K562 (cell line): Measurements from ENCODE around the gene NRXN3. TPM values are rescaled to one million over a fixed set of nuclear protein-coding genes. Genes with fewer than 3 reads are reported as not detected.

ENCODE experiments used
- ATAC-seq: fragments of 200-7000 bp; cut with Tn5 transposase; 3 replicates; pipeline ENCODE4 v1.9.1; 2020; ENCODE audit warnings: moderate library complexity
- BruUV-seq: library from RNA; stranded (reverse); fragments of 400-500 nt; replicated peaks from 2 replicates; lab custom pipeline; 2021; lab: Mats Ljungman, UMichigan
- CTCF ChIA-PET: fragments of 300-600 bp; formaldehyde crosslinking; extraction: SDS; loops from one replicate; lab custom pipeline; 2021; ENCODE audit warnings: low intra/inter-chr PET ratio; lab: Yijun Ruan, JAX
- POLR2A ChIA-PET: fragments of 300-600, 350-650 bp; sonication (Branson Sonifier 250); formaldehyde crosslinking; extraction: SDS; loops from one replicate; lab custom pipeline; 2021; ENCODE audit warnings: antibody characterized with exemption, inconsistent platforms; lab: Yijun Ruan, JAX
- DNase-seq, 4 experiments: peaks; one replicate each; pipeline versions ENCODE4 v3.0.0 to v3.0.0-alpha.2; 2011 to 2018; ENCODE audit warnings: low spot score in 3 of 4, mixed read lengths in 3 of 4; ENCODE audit errors: extremely low read depth in 1 of 4
- FAIRE-seq: peaks from 2 replicates; lab custom pipeline; 2011; peaks lifted over from hg19 to GRCh38; lab: Jason Lieb, UNC
- H2AFZ ChIP-seq: 2 replicates; pipeline ENCODE4 v1.6.0; 2011; ENCODE audit warnings: low read depth, low read length, control low read depth, inconsistent platforms
- H3K27ac ChIP-seq: fragments of 200-600 bp; 3 replicates; pipeline ENCODE4 v1.8.0; 2011; ENCODE audit warnings: low read depth, mild to moderate bottlenecking, control low read depth, inconsistent platforms, low read length, moderate library complexity, mixed read lengths; ENCODE audit errors: extremely low read depth
- H3K27me3 ChIP-seq, 2 experiments: fragments of 300-600 bp in 1 of 2; 2 replicates in 1 of 2; 3 replicates in 1 of 2; pipeline versions ENCODE4 v1.6.0 to v1.8.0; 2011; ENCODE audit warnings: inconsistent platforms in 2 of 2, low read length in 2 of 2, mild to moderate bottlenecking in 1 of 2, mixed read lengths in 1 of 2, moderate library complexity in 1 of 2; ENCODE audit not compliant: control insufficient read depth in 2 of 2, insufficient read depth in 2 of 2
- H3K36me3 ChIP-seq: fragments of 300-600 bp; 3 replicates; pipeline ENCODE4 v1.8.0; 2011; ENCODE audit warnings: mild to moderate bottlenecking, low read length, inconsistent platforms; ENCODE audit not compliant: control insufficient read depth, insufficient read depth
- H3K4me1 ChIP-seq, 2 experiments: fragments of 200-600 bp in 1 of 2; replicated peaks in 1 of 2; 2 replicates in 1 of 2; 3 replicates in 1 of 2; pipeline versions ENCODE4 v1.5.1 to v1.8.0; 2011; ENCODE audit warnings: inconsistent platforms in 2 of 2, low read length in 2 of 2, mild to moderate bottlenecking in 1 of 2, mixed read lengths in 1 of 2, moderate library complexity in 1 of 2; ENCODE audit not compliant: control insufficient read depth in 2 of 2, insufficient read depth in 2 of 2
- H3K4me2 ChIP-seq: 2 replicates; pipeline ENCODE4 v1.6.1; 2011; ENCODE audit warnings: low read length, control low read depth, inconsistent platforms, mixed read lengths; ENCODE audit not compliant: insufficient read depth
- H3K4me3 ChIP-seq: fragments of 200-600 bp; sonication (generic), shearing (Covaris generic); 2 replicates; pipeline ENCODE4 v1.5.1; 2016; ENCODE audit warnings: control low read depth, inconsistent platforms
- H3K79me2 ChIP-seq: fragments of 200-600 bp; 3 replicates; pipeline ENCODE4 v1.8.0; 2011; ENCODE audit warnings: low read length, inconsistent platforms; ENCODE audit not compliant: control insufficient read depth, insufficient read depth
- H3K9ac ChIP-seq, 2 experiments: 2 replicates each; pipeline versions ENCODE4 v1.6.0 to v1.6.1; 2011; ENCODE audit warnings: low read depth in 2 of 2, low read length in 2 of 2, control low read depth in 1 of 2, inconsistent platforms in 1 of 2, mild to moderate bottlenecking in 1 of 2, mixed read lengths in 1 of 2; ENCODE audit not compliant: insufficient read depth in 1 of 2
- H3K9me1 ChIP-seq: one replicate; pipeline ENCODE4 v1.6.0; 2011; ENCODE audit warnings: inconsistent platforms, mild to moderate bottlenecking, low read length, moderate library complexity; ENCODE audit not compliant: control insufficient read depth, insufficient read depth
- H3K9me3 ChIP-seq: replicated peaks from 2 replicates; pipeline ENCODE4 v1.5.1; 2011; ENCODE audit warnings: low read depth, low read length, inconsistent platforms; ENCODE audit not compliant: control insufficient read depth, insufficient read depth
- H4K20me1 ChIP-seq: replicated peaks from 2 replicates; pipeline ENCODE4 v1.6.1; 2011; ENCODE audit warnings: low read length, inconsistent platforms, mixed read lengths; ENCODE audit not compliant: control insufficient read depth, insufficient read depth
- ARNT ChIP-seq, 2 experiments: fragments of 450-650 bp; IDR thresholded peaks; 2 replicates each; pipeline ENCODE4 v1.6.1; 2016; ENCODE audit warnings: mild to moderate bottlenecking in 1 of 2
- NFIC ChIP-seq: fragments of 450-650 bp; IDR thresholded peaks from 2 replicates; pipeline ENCODE4 v1.6.1; 2017; ENCODE audit warnings: mild to moderate bottlenecking, inconsistent platforms
- OTX1 ChIP-seq: fragments of 450-650 bp; formaldehyde crosslinking; IDR thresholded peaks from 2 replicates; pipeline ENCODE4 v1.4.0; 2022; ENCODE audit warnings: mild to moderate bottlenecking
- PHF21A ChIP-seq: fragments of 450-650 bp; IDR thresholded peaks from 2 replicates; pipeline ENCODE4 v1.6.1; 2017; ENCODE audit warnings: low read depth, borderline replicate concordance
- POLR2AphosphoS5 ChIP-seq: IDR thresholded peaks from 2 replicates; pipeline ENCODE4 v1.6.1; 2011; ENCODE audit warnings: mild to moderate bottlenecking, low read depth, low read length, moderate library complexity; ENCODE audit not compliant: control insufficient read depth, insufficient read depth
- ZFPM2 ChIP-seq: fragments of 250-450 bp; sonication (Bioruptor Pico); IDR thresholded peaks from 2 replicates; pipeline ENCODE4 v1.5.1; 2022; ENCODE audit warnings: mild to moderate bottlenecking
- ZNF134 ChIP-seq: fragments of 250-450 bp; sonication (Bioruptor Pico); conservative IDR thresholded peaks from 2 replicates; pipeline ENCODE4 v1.4.0; 2020
- ZNF140 ChIP-seq: fragments of 250-450 bp; sonication (Bioruptor Pico); IDR thresholded peaks from 2 replicates; pipeline ENCODE4 v1.8.0; 2021; ENCODE audit warnings: moderate library complexity, mild to moderate bottlenecking, inconsistent platforms
- ZNF347 ChIP-seq: fragments of 450-650 bp; formaldehyde crosslinking; IDR thresholded peaks from 2 replicates; pipeline ENCODE4 v1.4.0; 2020; ENCODE audit warnings: low read depth, mild to moderate bottlenecking, moderate library complexity
- WGBS: fragments of 100-300 bp; shearing (Covaris generic); methylation state at CpG from one replicate; pipeline ENCODE4 v1.1.6; 2016; ENCODE audit warnings: low coverage, mixed read lengths; ENCODE audit not compliant: insufficient coverage; ENCODE audit errors: missing lambda C conversion rate; 5-methylcytosine and 5-hydroxymethylcytosine counted together
- in situ Hi-C: fragments of 300-500 bp; cut with MboI; formaldehyde crosslinking; loops from 4 replicates; pipeline ENCODE4 v1.15.0; 2018; ENCODE audit warnings: inconsistent platforms, mixed read lengths
- intact Hi-C: fragments of 100-400 bp; cut with micrococcal nuclease; formaldehyde crosslinking; loops from 2 replicates; pipeline ENCODE4 v1.14.2; 2022
- polyA plus RNA-seq, 8 experiments: library from polyadenylated mRNA; depleted of rRNA in 4 of 8; stranded (reverse) in 5 of 8; unstranded in 3 of 8; fragments of >200 nt; fragmentation: Nextera tagmentation in 2 of 8; fragmentation: Illumina TruSeq in 1 of 8; extraction: Ambion mirVana in 2 of 8; extraction: Trizol in 1 of 8; gene quantifications; 2 replicates each; pipeline versions ENCODE4 v1.2.1 to v1.2.3, GENCODE V29; 2011 to 2014; ENCODE audit warnings: inconsistent platforms in 1 of 8, missing spikeins in 1 of 8
- total RNA-seq, 7 experiments: library from RNA; depleted of rRNA in 6 of 7; stranded (reverse); fragments of >200 nt in 6 of 7; fragmentation: Illumina TruSeq in 2 of 7; extraction: Trizol in 2 of 7; gene quantifications; 2 replicates each; pipeline versions ENCODE4 v1.2.1 to v1.2.3, GENCODE V29; 2011 to 2021; ENCODE audit warnings: low replicate concordance in 1 of 7
- TF ChIP-seq, protein P1 (sequence below): fragments of 450-650 bp; IDR thresholded peaks from 2 replicates; pipeline ENCODE4 v1.7.1; 2018; ENCODE audit warnings: mild to moderate bottlenecking, low read depth; ENCODE audit not compliant: partially characterized antibody

The NRXN3 gene
- total and polyA plus RNA-seq, 9 of the 15 experiments (the other 6 are each of a cell fraction or from before 2014, with no cell fraction given): 0.09 TPM; not detected in 8

- TF ChIP-seq, protein P1, sequence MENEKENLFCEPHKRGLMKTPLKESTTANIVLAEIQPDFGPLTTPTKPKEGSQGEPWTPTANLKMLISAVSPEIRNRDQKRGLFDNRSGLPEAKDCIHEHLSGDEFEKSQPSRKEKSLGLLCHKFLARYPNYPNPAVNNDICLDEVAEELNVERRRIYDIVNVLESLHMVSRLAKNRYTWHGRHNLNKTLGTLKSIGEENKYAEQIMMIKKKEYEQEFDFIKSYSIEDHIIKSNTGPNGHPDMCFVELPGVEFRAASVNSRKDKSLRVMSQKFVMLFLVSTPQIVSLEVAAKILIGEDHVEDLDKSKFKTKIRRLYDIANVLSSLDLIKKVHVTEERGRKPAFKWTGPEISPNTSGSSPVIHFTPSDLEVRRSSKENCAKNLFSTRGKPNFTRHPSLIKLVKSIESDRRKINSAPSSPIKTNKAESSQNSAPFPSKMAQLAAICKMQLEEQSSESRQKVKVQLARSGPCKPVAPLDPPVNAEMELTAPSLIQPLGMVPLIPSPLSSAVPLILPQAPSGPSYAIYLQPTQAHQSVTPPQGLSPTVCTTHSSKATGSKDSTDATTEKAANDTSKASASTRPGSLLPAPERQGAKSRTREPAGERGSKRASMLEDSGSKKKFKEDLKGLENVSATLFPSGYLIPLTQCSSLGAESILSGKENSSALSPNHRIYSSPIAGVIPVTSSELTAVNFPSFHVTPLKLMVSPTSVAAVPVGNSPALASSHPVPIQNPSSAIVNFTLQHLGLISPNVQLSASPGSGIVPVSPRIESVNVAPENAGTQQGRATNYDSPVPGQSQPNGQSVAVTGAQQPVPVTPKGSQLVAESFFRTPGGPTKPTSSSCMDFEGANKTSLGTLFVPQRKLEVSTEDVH: no peak
- TF ChIP-seq ZNF134 (CRISPR knock-in tag): no peak
- TF ChIP-seq POLR2AphosphoS5: no peak
- TF ChIP-seq OTX1 (CRISPR knock-in tag): no peak
- no peak for TF ChIP-seq ZNF140 (CRISPR knock-in tag)
- TF ChIP-seq PHF21A: no peak
- TF ChIP-seq ZFPM2 (CRISPR knock-in tag): no peak
- TF ChIP-seq, all 486 proteins: peak for 0
Measured at GRCh38 chr14:79333198-79333546, 1163.0 kb downstream of the NRXN3 start (continued).

DNA sequence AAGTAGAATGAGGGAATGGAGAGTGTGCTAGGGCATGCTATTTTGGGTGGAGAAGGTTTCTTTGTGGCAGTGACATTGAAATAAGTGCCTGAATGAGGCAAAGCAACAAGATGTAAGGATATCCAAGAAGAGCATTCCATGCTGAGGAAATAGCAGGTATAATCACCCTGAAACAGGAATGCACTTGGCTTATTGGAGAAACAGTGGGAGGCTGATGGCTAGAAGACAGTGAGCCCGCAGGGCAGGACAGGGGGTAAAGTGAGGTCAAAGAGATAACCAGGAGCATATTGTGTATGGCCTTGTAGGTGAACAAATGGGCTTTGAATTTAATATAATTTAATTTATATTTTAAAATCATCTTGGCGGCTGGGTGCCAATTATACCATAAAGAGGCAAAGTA is 1164.1 kb downstream of the NRXN3 start:
- DNase-seq (no peak), ATAC-seq (no peak)
- no peaks in the 10 kb centered on the region for H3K79me2 ChIP-seq
- no peaks in the 10 kb centered on the region for H3K4me1 ChIP-seq
- H3K27ac ChIP-seq: no peak overlapping the region
- 0% methylated on average over 2 of the region's 2 CpGs for WGBS
- no peak overlapping the region for H3K4me2 ChIP-seq
- no peak overlapping the region for H3K9ac ChIP-seq
- no peak overlapping the region for H3K4me3 ChIP-seq
- H2AFZ ChIP-seq: no peak overlapping the region
- in situ Hi-C loops: no loop called here
- no peaks in the 10 kb centered on the region for H4K20me1 ChIP-seq
- CTCF ChIA-PET: no interaction called here
- intact Hi-C loops: no loop called here
- TF ChIP-seq NFIC: no peak
- no peak for TF ChIP-seq ARNT (IDR thresholded peaks at IDR 0.05)
- TF ChIP-seq ZNF347 (CRISPR knock-in tag): no peak
- TF ChIP-seq, all 486 proteins: peak for 0
- H3K9me1 ChIP-seq: no peaks in the 10 kb centered on the region
- H3K27me3 ChIP-seq: no peaks in the 10 kb centered on the region
- FAIRE-seq: no peak
- H3K36me3 ChIP-seq: no peaks in the 10 kb centered on the region
- no peaks in the 10 kb centered on the region for H3K9me3 ChIP-seq
- POLR2A ChIA-PET: no interaction called here
- BruUV-seq: no TSS peak
